ENCODE results near the gene CFAP92.
"Not testable (repeated sequence)": the region's sequence is repeated elsewhere in the genome, so short reads cannot be mapped to it uniquely, and the experiment has no call there.

CFAP92 gene

GRCh38 chr3:128882719-128883118 lies 111.2 kb downstream of the CFAP92 start:
- DNase-seq, result no peak

- DNase-seq, result no peak
Observed at GRCh38 chr3:128881576-128881975, 112.3 kb downstream of the CFAP92 start.

- not testable (repeated sequence) for DNase-seq
Observed at GRCh38 chr3:128880455-128880854, 113.4 kb downstream of the CFAP92 start.

- no peak for DNase-seq
Observed at GRCh38 chr3:128879991-128880390, 113.9 kb downstream of the CFAP92 start.

GRCh38 chr3:128879125-128879969 lies 114.5 kb downstream of the CFAP92 start, which contains the start of gene ACAD9:
ACAD9 (plus strand) TSS chr3:128879620; CDS start chr3:128879692, 72 bp downstream.
- peak; percentile 97 for DNase-seq

GRCh38 chr3:128878556-128879124 lies 115.2 kb downstream of the CFAP92 start:
- peak; percentile 57 for DNase-seq

GRCh38 chr3:128878011-128878457 lies 115.8 kb downstream of the CFAP92 start:
- no peak for DNase-seq

- peak; percentile 16 for DNase-seq
Observed at GRCh38 chr3:128875556-128876120, 118.2 kb downstream of the CFAP92 start.

- DNase-seq, result no peak
Observed at GRCh38 chr3:128874481-128875180, 119.2 kb downstream of the CFAP92 start.

GRCh38 chr3:128873244-128874022 lies 120.4 kb downstream of the CFAP92 start:
- no peak for DNase-seq

GRCh38 chr3:128872744-128873143 lies 121.1 kb downstream of the CFAP92 start:
- DNase-seq, result no peak

- DNase-seq, result no peak
Observed at GRCh38 chr3:128872282-128872681, 121.6 kb downstream of the CFAP92 start.

GRCh38 chr3:128870347-128870746 lies 123.5 kb downstream of the CFAP92 start:
- DNase-seq, result no peak

GRCh38 chr3:128867200-128868125 lies 126.4 kb downstream of the CFAP92 start:
- no peak for DNase-seq

- DNase-seq, result not testable (repeated sequence)
Observed at GRCh38 chr3:128864849-128865804, 128.7 kb downstream of the CFAP92 start.

GRCh38 chr3:128864351-128864811 lies 129.5 kb downstream of the CFAP92 start:
- DNase-seq, result no peak

- no peak for DNase-seq
Observed at GRCh38 chr3:128863560-128863959, 130.3 kb downstream of the CFAP92 start.

- DNase-seq, result no peak
Observed at GRCh38 chr3:128861491-128861890, 132.4 kb downstream of the CFAP92 start.
